Measurements from ENCODE around the gene TMEM125.

Gene TMEM125

DNA sequence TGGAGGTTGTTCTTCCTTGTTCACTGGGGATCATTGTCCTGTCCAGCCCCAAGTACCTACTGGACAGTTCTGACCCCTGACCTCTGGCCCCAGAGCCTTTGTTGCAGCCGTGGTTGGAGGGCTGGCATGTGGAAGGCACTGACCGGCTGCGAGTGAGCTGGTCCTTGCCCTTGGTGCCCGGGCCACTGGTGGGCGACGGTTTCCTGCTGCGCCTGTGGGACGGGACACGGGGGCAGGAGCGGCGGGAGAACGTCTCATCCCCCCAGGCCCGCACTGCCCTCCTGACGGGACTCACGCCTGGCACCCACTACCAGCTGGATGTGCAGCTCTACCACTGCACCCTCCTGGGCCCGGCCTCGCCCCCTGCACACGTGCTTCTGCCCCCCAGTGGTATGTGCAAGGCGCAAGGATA lies 42.4 kb downstream of the TMEM125 start:
- no peak for DNase-seq (ENCODE audit: low spot score)

GRCh38 chr1:43312663-43313515 lies 43.1 kb downstream of the TMEM125 start:
- DNase-seq (ENCODE audit: low spot score): no peak

DNA sequence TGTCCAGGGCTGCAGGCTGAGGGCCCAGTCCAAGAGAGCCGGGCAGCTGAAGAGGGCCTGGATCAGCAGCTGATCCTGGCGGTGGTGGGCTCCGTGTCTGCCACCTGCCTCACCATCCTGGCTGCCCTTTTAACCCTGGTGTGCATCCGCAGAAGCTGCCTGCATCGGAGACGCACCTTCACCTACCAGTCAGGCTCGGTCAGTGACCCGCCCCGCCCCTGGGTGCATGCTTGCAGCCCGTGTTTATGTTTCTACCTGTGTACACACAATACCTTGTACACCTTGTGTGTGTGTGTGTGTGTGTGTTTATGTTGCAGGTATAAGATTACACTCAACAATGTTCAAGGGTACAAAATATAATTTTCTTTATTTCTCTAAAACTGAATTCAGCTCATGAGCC lies 44.0 kb downstream of the TMEM125 start:
- no peak for DNase-seq (ENCODE audit: low spot score)

DNA sequence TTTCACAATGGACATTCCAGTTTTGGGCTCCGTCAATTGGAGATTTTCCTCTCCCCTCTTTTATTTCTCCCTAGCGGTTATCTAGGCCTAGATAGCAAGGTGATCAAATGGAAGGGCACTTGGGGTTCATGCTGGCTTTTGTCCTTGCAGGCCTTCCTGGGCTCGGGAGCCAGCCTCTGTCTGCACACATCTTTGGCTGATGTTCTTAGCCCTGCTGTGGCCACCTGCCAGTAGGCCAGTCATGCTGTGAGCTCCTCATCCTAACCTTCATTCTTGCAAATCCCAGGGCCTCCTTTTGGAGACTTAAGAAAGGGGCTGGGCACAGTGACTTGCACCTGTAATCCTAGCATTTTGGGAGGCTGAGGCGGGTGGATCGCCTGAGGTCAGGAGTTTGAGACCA lies 44.5 kb downstream of the TMEM125 start:
- DNase-seq (ENCODE audit: low spot score): no peak

DNA sequence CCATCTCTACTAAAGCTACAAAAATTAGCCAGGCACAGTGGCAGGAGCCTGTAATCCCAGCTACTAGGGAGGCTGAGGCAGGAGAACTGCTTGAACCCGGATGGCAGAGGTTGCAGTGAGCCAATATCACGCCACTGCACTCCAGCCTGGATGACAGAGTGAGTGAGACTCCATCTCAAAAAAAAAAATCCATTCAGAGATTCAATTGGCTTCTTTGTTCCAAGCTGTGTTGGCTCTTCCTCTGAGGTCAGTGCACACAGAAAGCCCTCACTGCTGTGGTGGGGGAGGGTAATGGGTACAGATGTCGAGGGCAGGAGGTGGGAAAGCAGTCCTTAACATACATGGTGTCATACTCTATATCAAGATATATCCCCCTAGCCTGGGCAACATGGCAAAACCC lies 45.7 kb downstream of the TMEM125 start:
- no peak for DNase-seq (ENCODE audit: low spot score)

GRCh38 chr1:43315963-43316737 lies 46.4 kb downstream of the TMEM125 start:
- no peak for DNase-seq (ENCODE audit: low spot score)

- no peak for DNase-seq (ENCODE audit: low spot score)
These were observed 47.1 kb downstream of the TMEM125 start for GRCh38 chr1:43316738-43317520.

GRCh38 chr1:43317817-43318471 lies 48.2 kb downstream of the TMEM125 start:
- DNase-seq (ENCODE audit: low spot score): no peak

GRCh38 chr1:43318831-43319230 lies 49.0 kb downstream of the TMEM125 start:
- DNase-seq (ENCODE audit: low spot score): no peak

- DNase-seq (ENCODE audit: low spot score): no peak
These were observed 49.5 kb downstream of the TMEM125 start for GRCh38 chr1:43319288-43319687.

- DNase-seq (ENCODE audit: low spot score): no peak
These were observed 50.0 kb downstream of the TMEM125 start for GRCh38 chr1:43319766-43320165.

GRCh38 chr1:43321331-43321891 lies 51.6 kb downstream of the TMEM125 start:
- no peak for DNase-seq (ENCODE audit: low spot score)

DNA sequence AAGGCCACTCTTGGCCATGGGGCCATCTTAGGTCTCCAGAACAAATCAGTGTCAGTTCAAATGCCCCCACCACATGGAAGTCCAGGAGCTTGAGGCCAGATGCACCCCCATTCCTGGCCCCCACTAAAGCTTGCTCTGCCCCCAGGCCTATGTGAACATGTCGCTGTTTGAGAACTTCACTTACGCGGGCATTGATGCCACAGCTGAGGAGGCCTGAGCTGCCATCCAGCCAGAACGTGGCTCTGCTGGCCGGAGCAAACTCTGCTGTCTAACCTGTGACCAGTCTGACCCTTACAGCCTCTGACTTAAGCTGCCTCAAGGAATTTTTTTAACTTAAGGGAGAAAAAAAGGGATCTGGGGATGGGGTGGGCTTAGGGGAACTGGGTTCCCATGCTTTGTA lies 52.7 kb downstream of the TMEM125 start:
- DNase-seq (ENCODE audit: low spot score): no peak

Data from HuH-7 (cell line).